HEK293T (cell line): Measurements from ENCODE around the gene KCND2.

Experiments
- CTCF ChIA-PET: fragments of 350-600 bp; formaldehyde crosslinking; extraction: SDS; loops from one replicate; lab custom pipeline; 2021; ENCODE audit warnings: antibody characterized with exemption, inconsistent platforms; lab: Yijun Ruan, JAX
- POLR2A ChIA-PET: fragments of 350-600 bp; formaldehyde crosslinking; extraction: SDS; loops from one replicate; lab custom pipeline; 2020; ENCODE audit warnings: antibody characterized with exemption, inconsistent platforms; lab: Yijun Ruan, JAX
- DNase-seq: peaks from one replicate; pipeline ENCODE4 v3.0.0; 2012; ENCODE audit warnings: mixed read lengths; ENCODE audit errors: extremely low spot score
- ARNT ChIP-seq: fragments of 450-650 bp; IDR thresholded peaks from 2 replicates; pipeline ENCODE4 v1.6.1; 2017; ENCODE audit warnings: mild to moderate bottlenecking
- BHLHE40 ChIP-seq: fragments of 450-650 bp; IDR thresholded peaks from 2 replicates; pipeline ENCODE4 v1.6.1; 2016; ENCODE audit warnings: mild to moderate bottlenecking, moderate library complexity, borderline replicate concordance
- CTBP1 ChIP-seq: fragments of 450-650 bp; IDR thresholded peaks from 2 replicates; pipeline ENCODE4 v1.6.1; 2016; ENCODE audit warnings: borderline replicate concordance
- ELF4 ChIP-seq: fragments of 450-650 bp; IDR thresholded peaks from 2 replicates; pipeline ENCODE4 v1.6.1; 2017; ENCODE audit warnings: antibody characterized with exemption
- FOXA1 ChIP-seq: fragments of 450-650 bp; IDR thresholded peaks from 2 replicates; pipeline ENCODE4 v1.6.1; 2016; ENCODE audit warnings: mild to moderate bottlenecking
- FOXK2 ChIP-seq: fragments of 450-650 bp; IDR thresholded peaks from 2 replicates; pipeline ENCODE4 v1.6.1; 2016; ENCODE audit warnings: mild to moderate bottlenecking
- FOXM1 ChIP-seq: fragments of 450-650 bp; IDR thresholded peaks from 2 replicates; pipeline ENCODE4 v1.6.1; 2017; ENCODE audit warnings: mild to moderate bottlenecking, borderline replicate concordance
- HDGF ChIP-seq: fragments of 450-650 bp; IDR thresholded peaks from 2 replicates; pipeline ENCODE4 v1.6.1; 2017; ENCODE audit warnings: antibody characterized with exemption, borderline replicate concordance
- L3MBTL2 ChIP-seq: fragments of 450-650 bp; conservative IDR thresholded peaks from 2 replicates; pipeline ENCODE4 v1.6.1; 2016; ENCODE audit warnings: mild to moderate bottlenecking
- LEF1 ChIP-seq: fragments of 450-650 bp; IDR thresholded peaks from 2 replicates; pipeline ENCODE4 v1.6.1; 2017; ENCODE audit warnings: mild to moderate bottlenecking, borderline replicate concordance
- NFRKB ChIP-seq: fragments of 450-650 bp; IDR thresholded peaks from 2 replicates; pipeline ENCODE4 v1.6.1; 2016; ENCODE audit warnings: mild to moderate bottlenecking, moderate library complexity
- PKNOX1 ChIP-seq: fragments of 450-650 bp; IDR thresholded peaks from 2 replicates; pipeline ENCODE4 v1.6.1; 2016
- SP1 ChIP-seq: fragments of 450-650 bp; IDR thresholded peaks from 2 replicates; pipeline ENCODE4 v1.6.1; 2017
- SUZ12 ChIP-seq: fragments of 450-650 bp; IDR thresholded peaks from 2 replicates; pipeline ENCODE4 v1.6.1; 2016; ENCODE audit warnings: mild to moderate bottlenecking
- TARDBP ChIP-seq: fragments of 450-650 bp; IDR thresholded peaks from 2 replicates; pipeline ENCODE4 v1.6.1; 2016
- ZNF384 ChIP-seq: fragments of 450-650 bp; IDR thresholded peaks from 2 replicates; pipeline ENCODE4 v1.6.1; 2016

Gene KCND2

GRCh38 chr7:120274899-120275298 lies 1.9 kb downstream of the KCND2 start:
- TF ChIP-seq BHLHE40: no peak
- no peak for TF ChIP-seq FOXM1
- TF ChIP-seq TARDBP: no peak
- no peak for TF ChIP-seq ELF4
- no peak for TF ChIP-seq L3MBTL2
- TF ChIP-seq ARNT: no peak
- TF ChIP-seq HDGF: no peak
- no peak for TF ChIP-seq FOXK2
- TF ChIP-seq CTBP1: no peak
- TF ChIP-seq NFRKB: no peak
- no peak for TF ChIP-seq SP1
- no peak for TF ChIP-seq PKNOX1
- no peak for TF ChIP-seq ZNF384
- no peak for TF ChIP-seq SUZ12
- no peak for TF ChIP-seq LEF1
- TF ChIP-seq FOXA1: no peak
- CTCF ChIA-PET: no interaction called here
- no peak for DNase-seq
- POLR2A ChIA-PET: no interaction called here

- CTCF ChIA-PET: interaction anchor here (0.7 kb wide), 1 partner anchor 341 kb away, joined by 3 read pairs; no protein-coding TSS in a partner anchor
- no peak for DNase-seq
- TF ChIP-seq FOXM1 (no peak), L3MBTL2 (no peak), ELF4 (no peak), SUZ12 (no peak), FOXA1 (no peak), HDGF (no peak)
- POLR2A ChIA-PET: no interaction called here
Measured at GRCh38 chr7:120276720-120277119, 3.7 kb downstream of the KCND2 start.

GRCh38 chr7:120278773-120279172 lies 5.8 kb downstream of the KCND2 start:
- CTCF ChIA-PET: no interaction called here

GRCh38 chr7:120280743-120281142 lies 7.8 kb downstream of the KCND2 start:
- CTCF ChIA-PET: no interaction called here
- TF ChIP-seq HDGF (no peak), SP1 (no peak)
- DNase-seq: no peak
- POLR2A ChIA-PET: no interaction called here

More at GRCh38 chr7:120278773-120279172, 5.8 kb downstream of the KCND2 start:
- TF ChIP-seq BHLHE40 (no peak), CTBP1 (no peak), FOXA1 (no peak), FOXM1 (no peak), ZNF384 (no peak), TARDBP (no peak), ARNT (no peak), PKNOX1 (no peak), ELF4 (no peak), NFRKB (no peak), LEF1 (no peak), HDGF (no peak), FOXK2 (no peak)
- POLR2A ChIA-PET: no interaction called here
- no peak for DNase-seq

GRCh38 chr7:120293027-120293426 lies 20.1 kb downstream of the KCND2 start:
- TF ChIP-seq BHLHE40: no peak
- no peak for TF ChIP-seq ELF4
- no peak for TF ChIP-seq PKNOX1
- no peak for TF ChIP-seq LEF1
- TF ChIP-seq ZNF384: no peak
- TF ChIP-seq TARDBP: no peak
- no peak for TF ChIP-seq CTBP1
- TF ChIP-seq FOXK2: no peak
- no peak for TF ChIP-seq SUZ12
- no peak for TF ChIP-seq FOXM1
- TF ChIP-seq FOXA1: no peak
- no peak for TF ChIP-seq HDGF
- TF ChIP-seq NFRKB: no peak
- TF ChIP-seq ARNT: no peak
- TF ChIP-seq SP1: no peak
- no peak for TF ChIP-seq L3MBTL2
- POLR2A ChIA-PET: no interaction called here
- DNase-seq: no peak
- CTCF ChIA-PET: no interaction called here

DNA sequence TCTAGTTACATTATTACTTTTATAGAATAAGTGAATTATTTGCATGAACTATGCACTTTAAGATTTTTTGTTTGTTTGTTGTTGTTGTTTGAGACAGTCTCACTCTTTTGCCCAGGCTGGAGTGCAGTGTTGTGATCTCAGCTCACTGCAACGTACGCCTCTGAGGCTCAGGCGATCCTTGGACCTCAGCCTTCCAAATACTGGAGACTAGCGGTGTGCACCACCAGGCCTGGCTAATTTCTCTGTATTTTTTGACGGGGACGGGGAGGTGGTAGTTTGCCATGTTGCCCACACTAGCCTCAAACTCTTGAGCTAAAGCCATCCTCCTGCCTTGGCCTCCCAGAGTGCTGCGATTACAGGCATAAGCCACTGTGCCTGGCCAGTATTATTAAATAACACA lies 29.2 kb downstream of the KCND2 start:
- no peak for DNase-seq
- POLR2A ChIA-PET: no interaction called here
- CTCF ChIA-PET: no interaction called here
- TF ChIP-seq CTBP1: no peak
- no peak for TF ChIP-seq ARNT
- no peak for TF ChIP-seq TARDBP
- no peak for TF ChIP-seq FOXK2
- TF ChIP-seq LEF1: no peak
- no peak for TF ChIP-seq L3MBTL2
- TF ChIP-seq FOXA1: no peak
- TF ChIP-seq BHLHE40: no peak
- no peak for TF ChIP-seq FOXM1
- TF ChIP-seq ZNF384: no peak
- no peak for TF ChIP-seq PKNOX1
- no peak for TF ChIP-seq SP1
- no peak for TF ChIP-seq SUZ12
- TF ChIP-seq NFRKB: no peak
- no peak for TF ChIP-seq ELF4
